Temporal lobe (tissue), 2 donors: ENCODE results near the gene OGT. TPM values are rescaled to one million over a fixed set of nuclear protein-coding genes. Genes with fewer than 3 reads are reported as not detected.

ENCODE experiments used
- small RNA-seq: library from RNA; depleted of rRNA; stranded (forward); fragments of <200 nt; gene quantifications from one replicate; pipeline ENCODE3, GENCODE V24; 2014; ENCODE audit warnings: low replicate concordance
- total RNA-seq: library from RNA; depleted of rRNA; stranded (reverse); fragments of >200 nt; gene quantifications from one replicate; pipeline ENCODE4 v1.2.3, GENCODE V29; 2014

Gene OGT
- total RNA-seq, 1 donor from 2014 or later: 171 TPM

Small RNA genes lying within 50 kb of the gene (small RNA-seq; reads per million reads assigned to genes)
- not detected for gene RF00019

Other genes with a start within 250 kb of the OGT start
- gene NONO, start 249.5 kb upstream of the OGT start, total RNA-seq: 224 TPM
- 1.7 TPM for gene ITGB1BP2, start 231.4 kb upstream of the OGT start, total RNA-seq
- 43.8 TPM for gene TAF1, start 166.7 kb upstream of the OGT start, total RNA-seq
- 1.5 TPM for gene GCNA, start 45.3 kb downstream of the OGT start, total RNA-seq
- gene CXCR3, start 85.4 kb downstream of the OGT start, total RNA-seq: not detected
- not detected for gene CXorf49, start 185.2 kb downstream of the OGT start, total RNA-seq
- not detected for gene CXorf49B, start 230.2 kb downstream of the OGT start, total RNA-seq